IMR-90 (cell line): Measurements from ENCODE around the gene THADA. TPM values are rescaled to one million over a fixed set of nuclear protein-coding genes. Genes with fewer than 3 reads are reported as not detected.

Experiments
- ATAC-seq: fragments of 200-7000 bp; cut with Tn5 transposase; 2 replicates; pipeline ENCODE4 v1.9.1; 2020; ENCODE audit warnings: low read depth, mild to moderate bottlenecking, moderate library complexity
- BruUV-seq: library from RNA; stranded (reverse); fragments of 400-500 nt; replicated peaks from 2 replicates; lab custom pipeline; 2021; lab: Mats Ljungman, UMichigan
- CTCF ChIA-PET: fragments of 300-600 bp; formaldehyde crosslinking; extraction: SDS; loops from one replicate; lab custom pipeline; 2021; ENCODE audit warnings: antibody characterized with exemption; lab: Yijun Ruan, JAX
- POLR2A ChIA-PET: fragments of 300-600 bp; sonication (Branson Sonifier 250); formaldehyde crosslinking; loops from one replicate; lab custom pipeline; 2022; ENCODE audit warnings: antibody characterized with exemption; ENCODE audit not compliant: unreplicated experiment; lab: Charles Lee
- DNase-seq: peaks from one replicate; pipeline ENCODE4 v3.0.0; 2013
- H2AFZ ChIP-seq: replicated peaks from 2 replicates; pipeline ENCODE3; 2013; ENCODE audit warnings: low read length, mild to moderate bottlenecking; ENCODE audit not compliant: poor library complexity
- H2AK5ac ChIP-seq: 2 replicates; pipeline ENCODE4 v1.6.1; 2013; ENCODE audit warnings: low read depth, low read length, inconsistent platforms
- H2AK9ac ChIP-seq: replicated peaks from 2 replicates; pipeline ENCODE3; 2013; ENCODE audit warnings: mild to moderate bottlenecking, low read depth, low read length, moderate library complexity; ENCODE audit not compliant: poor library complexity
- H2BK120ac ChIP-seq: 2 replicates; pipeline ENCODE4 v1.6.1; 2013; ENCODE audit warnings: low read depth, low read length, inconsistent platforms
- H2BK15ac ChIP-seq: 3 replicates; pipeline ENCODE4 v1.6.1; 2013; ENCODE audit warnings: low read depth, low read length, inconsistent platforms
- H2BK20ac ChIP-seq: 2 replicates; pipeline ENCODE4 v1.6.1; 2013; ENCODE audit warnings: low read depth, mild to moderate bottlenecking, inconsistent platforms, low read length, moderate library complexity
- H2BK5ac ChIP-seq: 2 replicates; pipeline ENCODE4 v1.6.1; 2013; ENCODE audit warnings: mild to moderate bottlenecking, low read depth, low read length, inconsistent platforms; ENCODE audit not compliant: poor library complexity, severe bottlenecking
- H3K14ac ChIP-seq: replicated peaks from 2 replicates; pipeline ENCODE4 v1.6.1; 2013; ENCODE audit warnings: low read depth, low read length, inconsistent platforms
- H3K18ac ChIP-seq: 2 replicates; pipeline ENCODE4 v1.6.1; 2013; ENCODE audit warnings: low read depth, low read length, control low read depth
- H3K23ac ChIP-seq: 2 replicates; pipeline ENCODE4 v1.6.1; 2013; ENCODE audit warnings: low read depth, low read length, inconsistent platforms
- H3K27ac ChIP-seq: 2 replicates; pipeline ENCODE4 v1.5.1; 2013; ENCODE audit warnings: mild to moderate bottlenecking, control low read depth, low read length; ENCODE audit not compliant: insufficient read depth
- H3K27me3 ChIP-seq: 2 replicates; pipeline ENCODE4 v1.6.1; 2013; ENCODE audit warnings: low read length; ENCODE audit not compliant: control insufficient read depth, insufficient read depth
- H3K36me3 ChIP-seq: 2 replicates; pipeline ENCODE4 v1.6.1; 2013; ENCODE audit warnings: low read length, mixed read lengths; ENCODE audit not compliant: control insufficient read depth, insufficient read depth
- H3K4ac ChIP-seq: 2 replicates; pipeline ENCODE4 v1.6.1; 2013; ENCODE audit warnings: low read depth, low read length, inconsistent platforms
- H3K4me1 ChIP-seq: 2 replicates; pipeline ENCODE4 v1.6.1; 2013; ENCODE audit warnings: low read length, mixed read lengths; ENCODE audit not compliant: control insufficient read depth, insufficient read depth
- H3K4me2 ChIP-seq: 2 replicates; pipeline ENCODE4 v1.6.1; 2013; ENCODE audit warnings: low read depth, mild to moderate bottlenecking, control low read depth, low read length, moderate library complexity
- H3K4me3 ChIP-seq: 2 replicates; pipeline ENCODE4 v1.5.1; 2013; ENCODE audit warnings: low read depth, mild to moderate bottlenecking, control low read depth, low read length, moderate library complexity; ENCODE audit not compliant: insufficient read depth
- H3K56ac ChIP-seq: 2 replicates; pipeline ENCODE4 v1.6.1; 2013; ENCODE audit warnings: low read length, inconsistent platforms; ENCODE audit not compliant: insufficient read depth; ENCODE audit errors: extremely low read depth
- H3K79me1 ChIP-seq, 2 experiments: 2 replicates each; pipeline ENCODE4 v1.6.1; 2013; ENCODE audit warnings: low read length in 2 of 2, inconsistent platforms in 1 of 2, low read depth in 1 of 2
- H3K9ac ChIP-seq: 2 replicates; pipeline ENCODE4 v1.6.1; 2013; ENCODE audit warnings: low read depth, low read length, control low read depth
- H3K9me1 ChIP-seq: 2 replicates; pipeline ENCODE4 v1.6.1; 2013; ENCODE audit warnings: low read length, inconsistent platforms; ENCODE audit not compliant: insufficient read depth
- H3K9me3 ChIP-seq: 2 replicates; pipeline ENCODE4 v1.6.1; 2013; ENCODE audit warnings: low read length; ENCODE audit not compliant: control insufficient read depth, insufficient read depth
- H4K20me1 ChIP-seq: 2 replicates; pipeline ENCODE4 v1.6.1; 2013; ENCODE audit warnings: low read length, inconsistent platforms; ENCODE audit not compliant: insufficient read depth
- H4K5ac ChIP-seq: 2 replicates; pipeline ENCODE4 v1.6.1; 2013; ENCODE audit warnings: mild to moderate bottlenecking, low read depth, low read length, control low read depth
- H4K8ac ChIP-seq, 2 experiments: 2 replicates each; pipeline ENCODE4 v1.6.1; 2013; ENCODE audit warnings: low read depth in 2 of 2, low read length in 2 of 2, control low read depth in 1 of 2, inconsistent platforms in 1 of 2
- H4K91ac ChIP-seq: 2 replicates; pipeline ENCODE4 v1.6.1; 2013; ENCODE audit warnings: low read depth, low read length, inconsistent platforms; ENCODE audit not compliant: insufficient read depth
- CEBPB ChIP-seq: IDR thresholded peaks from 2 replicates; pipeline ENCODE4 v1.6.1; 2012; ENCODE audit warnings: low read depth, low read length, improper control_type of control experiment
- ELK1 ChIP-seq: fragments of 150-350 bp; IDR thresholded peaks from 2 replicates; pipeline ENCODE4 v1.6.1; 2016; ENCODE audit warnings: low read depth, mild to moderate bottlenecking, low read length, moderate library complexity, borderline replicate concordance
- MAFK ChIP-seq: IDR thresholded peaks from 2 replicates; pipeline ENCODE4 v1.6.1; 2012; ENCODE audit warnings: low read depth, low read length, improper control_type of control experiment
- NFE2L2 ChIP-seq: fragments of 150-350 bp; IDR thresholded peaks from 2 replicates; pipeline ENCODE4 v1.6.1; 2016; ENCODE audit warnings: low read depth, mild to moderate bottlenecking, low read length
- POLR2A ChIP-seq: IDR thresholded peaks from 2 replicates; pipeline ENCODE4 v1.6.1; 2012; ENCODE audit warnings: mild to moderate bottlenecking, low read depth, low read length
- WGBS, 2 experiments: methylation state at CpG; one replicate each; pipeline versions ENCODE4 v1.1.5 to v1.1.7; 2013; ENCODE audit warnings: missing lambda C conversion rate in 2 of 2; ENCODE audit not compliant: insufficient read length in 1 of 2; ENCODE audit errors: extremely low coverage in 2 of 2; 5-methylcytosine and 5-hydroxymethylcytosine counted together
- dilution Hi-C: fragments of 300-500 bp; cut with HindIII; formaldehyde crosslinking; loops from one replicate; pipeline ENCODE4 v1.14.3; 2018; ENCODE audit warnings: low sequenced_read_pairs; ENCODE audit not compliant: unreplicated experiment
- in situ Hi-C: fragments of 300-500 bp; cut with MboI; formaldehyde crosslinking; loops from 3 replicates; pipeline ENCODE4 v1.14.3; 2019; ENCODE audit warnings: low sequenced_read_pairs, inconsistent platforms, mixed read lengths
- intact Hi-C: fragments of 100-400 bp; cut with micrococcal nuclease; formaldehyde crosslinking; loops from 2 replicates; pipeline ENCODE4 v1.10.0; 2022
- polyA plus RNA-seq, 3 experiments: library from polyadenylated mRNA; depleted of rRNA; stranded (reverse); fragments of >200 nt; gene quantifications; 2 replicates each; pipeline ENCODE4 v1.2.3, GENCODE V29; 2012; ENCODE audit warnings: low replicate concordance in 1 of 3
- total RNA-seq: library from RNA; depleted of rRNA; stranded (reverse); fragments of >200 nt; gene quantifications from 2 replicates; pipeline ENCODE4 v1.2.3, GENCODE V29; 2012

THADA gene
- total and polyA plus RNA-seq, 2 of the 4 experiments (the other 2 are of a cell fraction) = 10.5 to 21.3 TPM

GRCh38 chr2:43414586-43415135, 181.2 kb downstream of the THADA start:
- no peak overlapping the region for H3K4me3 ChIP-seq
- TF ChIP-seq ELK1 (no peak), MAFK (no peak), POLR2A (no peak), NFE2L2 (no peak), CEBPB (no peak)
- POLR2A ChIA-PET = no interaction called here
- WGBS, 2 experiments = no CpG with 5 or more reads among the region's 4 CpGs
- no peak overlapping the region for H2AK5ac ChIP-seq
- no peak overlapping the region for H2BK5ac ChIP-seq
- CTCF ChIA-PET = no interaction called here
- H2AK9ac ChIP-seq = no peak overlapping the region
- no peaks in the 10 kb centered on the region; the same call in 1 of the 2 replicates for H3K36me3 ChIP-seq
- H2AFZ ChIP-seq = no peak overlapping the region
- no TSS peak for BruUV-seq
- no peak overlapping the region for H3K18ac ChIP-seq
- ATAC-seq (no peak), DNase-seq (no peak)
- H4K20me1 ChIP-seq = no peaks in the 10 kb centered on the region
- H3K9me1 ChIP-seq = no peaks in the 10 kb centered on the region
- no peak overlapping the region for H4K5ac ChIP-seq
- H2BK120ac ChIP-seq = no peak overlapping the region
- in situ Hi-C loops = no loop called here
- no peak overlapping the region for H3K14ac ChIP-seq
- H3K4me2 ChIP-seq = no peak overlapping the region
- H4K91ac ChIP-seq = no peak overlapping the region
- no peak overlapping the region for H3K23ac ChIP-seq
- no peak overlapping the region for H3K9ac ChIP-seq
- dilution Hi-C loops = no loop called here
- no peak overlapping the region for H3K4ac ChIP-seq
- H2BK15ac ChIP-seq = no peak overlapping the region
- no peaks in the 10 kb centered on the region for H3K4me1 ChIP-seq
- H3K56ac ChIP-seq = no peak overlapping the region
- H3K27ac ChIP-seq = no peak overlapping the region
- H3K79me1 ChIP-seq = no peaks in the 10 kb centered on the region
- no peaks in the 10 kb centered on the region for H3K27me3 ChIP-seq
- H2BK20ac ChIP-seq = no peak overlapping the region
- intact Hi-C loops = no loop called here
- H4K8ac ChIP-seq = no peak overlapping the region
- no peaks in the 10 kb centered on the region for H3K9me3 ChIP-seq
